ENCODE data around the gene FUT9.

Gene FUT9

DNA sequence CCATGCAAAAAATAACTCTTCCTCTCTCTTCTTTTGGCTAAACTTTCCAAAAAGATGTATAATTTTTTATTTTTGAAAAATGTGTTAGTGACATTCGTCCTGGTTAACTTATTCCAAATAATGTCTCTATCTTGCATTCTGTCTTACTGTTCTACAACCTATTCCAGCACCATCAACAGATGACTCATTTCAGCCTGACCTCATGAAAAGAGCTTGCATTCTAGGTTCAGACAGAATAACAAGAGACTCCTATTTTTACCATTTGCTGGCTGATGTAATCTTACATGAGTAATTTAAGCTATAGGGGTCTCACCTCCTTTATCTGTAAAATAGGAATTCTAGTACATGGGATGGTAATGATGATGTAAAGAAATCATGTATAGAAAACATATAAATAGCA is 109.0 kb downstream of the FUT9 start:
- no peak for DNase-seq (ENCODE audit: low read depth)
- TF ChIP-seq, protein P1, sequence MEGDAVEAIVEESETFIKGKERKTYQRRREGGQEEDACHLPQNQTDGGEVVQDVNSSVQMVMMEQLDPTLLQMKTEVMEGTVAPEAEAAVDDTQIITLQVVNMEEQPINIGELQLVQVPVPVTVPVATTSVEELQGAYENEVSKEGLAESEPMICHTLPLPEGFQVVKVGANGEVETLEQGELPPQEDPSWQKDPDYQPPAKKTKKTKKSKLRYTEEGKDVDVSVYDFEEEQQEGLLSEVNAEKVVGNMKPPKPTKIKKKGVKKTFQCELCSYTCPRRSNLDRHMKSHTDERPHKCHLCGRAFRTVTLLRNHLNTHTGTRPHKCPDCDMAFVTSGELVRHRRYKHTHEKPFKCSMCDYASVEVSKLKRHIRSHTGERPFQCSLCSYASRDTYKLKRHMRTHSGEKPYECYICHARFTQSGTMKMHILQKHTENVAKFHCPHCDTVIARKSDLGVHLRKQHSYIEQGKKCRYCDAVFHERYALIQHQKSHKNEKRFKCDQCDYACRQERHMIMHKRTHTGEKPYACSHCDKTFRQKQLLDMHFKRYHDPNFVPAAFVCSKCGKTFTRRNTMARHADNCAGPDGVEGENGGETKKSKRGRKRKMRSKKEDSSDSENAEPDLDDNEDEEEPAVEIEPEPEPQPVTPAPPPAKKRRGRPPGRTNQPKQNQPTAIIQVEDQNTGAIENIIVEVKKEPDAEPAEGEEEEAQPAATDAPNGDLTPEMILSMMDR (IDR thresholded peaks at IDR 0.05; ENCODE audit: low read depth, low read length, missing control alignments) = no peak
- H3K4me3 ChIP-seq (ENCODE audit: low read depth, low read length) = no peak overlapping the region

DNA sequence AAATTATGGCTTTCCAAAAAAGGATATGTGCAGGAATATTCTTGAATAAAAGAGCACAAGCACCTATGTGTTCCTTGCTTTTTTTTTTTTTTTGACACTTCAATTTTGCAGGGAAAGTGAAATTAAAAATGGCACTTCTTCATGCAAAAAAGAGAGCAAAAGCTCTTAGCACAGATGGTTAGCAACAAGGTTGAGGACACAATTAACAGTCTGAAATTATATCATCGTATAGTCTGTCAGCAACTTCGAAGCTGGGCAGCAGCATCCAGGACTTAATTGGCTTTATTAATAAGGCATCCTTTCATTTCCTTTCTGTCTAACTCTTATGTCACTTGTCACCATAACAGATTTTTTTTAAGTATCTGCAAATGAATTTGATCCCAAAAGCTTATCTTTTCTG is 122.6 kb downstream of the FUT9 start:
- DNase-seq (ENCODE audit: low read depth) = no peak
- H3K4me3 ChIP-seq (ENCODE audit: low read depth, low read length) = no peak overlapping the region
- TF ChIP-seq, protein P1 (IDR thresholded peaks at IDR 0.05; ENCODE audit: low read depth, low read length, missing control alignments) = no peak

DNA sequence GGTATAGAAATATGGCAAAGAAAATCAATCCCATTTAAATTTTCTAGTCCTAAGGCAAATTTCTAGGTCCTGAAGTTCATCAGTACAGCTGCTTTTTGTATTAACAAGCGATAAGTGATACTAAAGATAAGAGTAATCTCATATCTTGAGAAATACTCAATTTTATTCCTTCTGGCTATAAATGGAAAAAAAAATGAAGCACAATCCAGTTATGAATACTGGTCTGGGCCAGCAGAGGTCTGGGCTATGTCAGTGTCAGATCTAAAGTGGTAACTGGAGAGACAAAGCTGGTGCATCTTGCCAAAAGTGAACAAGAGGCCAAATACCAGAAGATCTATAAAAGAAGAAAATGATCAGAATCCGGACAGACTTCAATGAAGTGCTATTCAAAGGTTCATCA is 126.4 kb downstream of the FUT9 start:
- H3K4me3 ChIP-seq (ENCODE audit: low read depth, low read length) = no peak overlapping the region
- no peak for DNase-seq (ENCODE audit: low read depth)
- TF ChIP-seq, protein P1 (IDR thresholded peaks at IDR 0.05; ENCODE audit: low read depth, low read length, missing control alignments) = no peak

DNA sequence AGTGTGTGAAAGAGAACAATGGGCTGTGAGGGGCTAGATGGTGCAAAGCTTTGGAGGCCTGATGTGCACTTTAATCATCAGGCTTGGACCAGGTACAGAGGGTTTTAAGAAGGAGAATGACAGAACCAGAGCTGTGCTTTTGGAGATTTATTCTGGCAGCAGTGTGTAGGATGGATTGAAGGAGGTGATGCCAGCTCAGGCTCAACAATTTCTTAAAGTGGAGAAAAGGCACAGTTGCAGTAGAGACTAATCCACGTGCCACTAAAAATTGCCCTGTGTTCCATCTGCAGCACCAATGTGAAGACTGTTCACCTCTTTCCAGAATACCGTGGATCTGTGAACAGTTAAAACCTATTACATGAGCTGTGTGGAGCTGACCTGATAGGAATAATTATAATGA is 134.7 kb downstream of the FUT9 start:
- TF ChIP-seq, protein P1 (IDR thresholded peaks at IDR 0.05; ENCODE audit: low read depth, low read length, missing control alignments) = no peak
- no peak overlapping the region for H3K4me3 ChIP-seq (ENCODE audit: low read depth, low read length)
- no peak for DNase-seq (ENCODE audit: low read depth)

DNA sequence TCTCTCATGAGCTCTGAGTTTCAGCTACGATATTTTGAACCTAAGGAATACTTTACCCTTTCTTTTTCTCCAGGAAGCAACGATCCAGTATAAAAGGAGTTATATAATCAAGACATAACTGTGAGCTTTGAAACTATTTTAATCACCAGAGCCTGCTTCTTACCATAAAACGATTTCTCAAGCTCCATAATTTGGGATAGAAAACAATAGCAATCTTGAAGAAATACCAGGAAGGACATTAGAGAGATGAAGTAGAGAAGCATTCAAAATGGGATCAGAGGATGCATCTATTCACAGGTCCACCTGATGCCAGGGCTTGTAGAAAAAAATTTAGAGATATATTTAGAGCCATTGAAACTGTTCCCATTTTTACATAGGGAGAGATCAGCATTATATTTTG is 135.9 kb downstream of the FUT9 start:
- TF ChIP-seq, protein P1 (IDR thresholded peaks at IDR 0.05; ENCODE audit: low read depth, low read length, missing control alignments) = no peak
- no peak overlapping the region for H3K4me3 ChIP-seq (ENCODE audit: low read depth, low read length)
- DNase-seq (ENCODE audit: low read depth) = no peak

DNA sequence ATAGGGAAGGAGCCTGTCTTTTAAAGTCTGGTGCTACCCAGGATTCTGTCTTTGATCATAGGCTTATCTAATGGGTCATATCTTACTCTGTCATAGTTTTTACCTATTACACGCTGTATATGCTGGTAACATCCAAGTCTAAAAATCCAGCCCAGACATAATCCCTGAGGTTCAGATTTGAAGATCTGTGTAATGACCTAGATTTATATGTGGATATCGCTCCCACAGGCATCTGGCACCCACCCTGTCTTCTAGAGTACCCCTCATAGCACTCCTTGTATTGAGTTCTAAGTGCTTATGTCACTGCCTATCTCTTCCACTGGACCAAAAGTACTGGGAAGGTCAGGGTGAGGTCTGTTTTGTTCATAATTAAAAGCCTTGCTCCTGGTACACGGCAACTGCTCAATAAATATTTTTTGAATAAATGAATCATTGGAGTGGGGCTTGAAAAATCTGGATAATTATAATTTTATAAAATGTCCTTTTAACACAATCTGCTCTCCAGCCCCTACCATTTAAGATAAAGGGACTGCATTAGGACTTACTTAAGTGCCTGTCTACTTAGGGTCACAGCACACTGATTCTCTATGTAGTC is 136.4 kb downstream of the FUT9 start:
- no peak for DNase-seq (ENCODE audit: low read depth)
- H3K4me3 ChIP-seq (ENCODE audit: low read depth, low read length) = no peak overlapping the region
- TF ChIP-seq, protein P1 (IDR thresholded peaks at IDR 0.05; ENCODE audit: low read depth, low read length, missing control alignments) = no peak

DNA sequence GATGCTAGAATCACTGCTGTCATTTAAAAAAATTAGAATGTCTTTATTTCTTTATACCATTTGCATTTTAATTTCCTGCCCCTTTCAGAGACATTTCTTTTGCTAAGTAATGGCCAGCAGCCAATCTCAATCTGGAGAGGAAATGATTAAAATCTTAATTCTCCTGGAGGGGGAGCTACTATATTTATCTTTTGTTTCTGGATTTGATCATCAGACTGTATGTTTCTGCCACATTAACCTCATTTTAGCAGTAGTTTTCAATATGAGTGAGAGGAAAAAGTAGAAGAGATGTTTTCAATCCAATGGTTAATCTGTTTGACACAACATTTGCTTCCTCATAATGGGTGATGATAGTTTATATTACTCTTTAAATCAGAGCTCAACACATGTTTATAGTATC is 138.0 kb downstream of the FUT9 start:
- H3K4me3 ChIP-seq (ENCODE audit: low read depth, low read length) = no peak overlapping the region
- no peak for DNase-seq (ENCODE audit: low read depth)
- TF ChIP-seq, protein P1 (IDR thresholded peaks at IDR 0.05; ENCODE audit: low read depth, low read length, missing control alignments) = no peak

All from GM12864 (cell line).